NOMO-1 treated with dmso at 0.1 percent for 144 hours (cell line): ENCODE measurements around the gene GDPD5.
A peak's percentile ranks its signal among the peaks of the same experiment; 100 is the strongest.

ENCODE experiments used
- DNase-seq: peaks from one replicate; lab custom pipeline; 2025; ENCODE audit not compliant: unreplicated experiment; lab: John Stamatoyannopoulos, UW

The GDPD5 gene

DNA sequence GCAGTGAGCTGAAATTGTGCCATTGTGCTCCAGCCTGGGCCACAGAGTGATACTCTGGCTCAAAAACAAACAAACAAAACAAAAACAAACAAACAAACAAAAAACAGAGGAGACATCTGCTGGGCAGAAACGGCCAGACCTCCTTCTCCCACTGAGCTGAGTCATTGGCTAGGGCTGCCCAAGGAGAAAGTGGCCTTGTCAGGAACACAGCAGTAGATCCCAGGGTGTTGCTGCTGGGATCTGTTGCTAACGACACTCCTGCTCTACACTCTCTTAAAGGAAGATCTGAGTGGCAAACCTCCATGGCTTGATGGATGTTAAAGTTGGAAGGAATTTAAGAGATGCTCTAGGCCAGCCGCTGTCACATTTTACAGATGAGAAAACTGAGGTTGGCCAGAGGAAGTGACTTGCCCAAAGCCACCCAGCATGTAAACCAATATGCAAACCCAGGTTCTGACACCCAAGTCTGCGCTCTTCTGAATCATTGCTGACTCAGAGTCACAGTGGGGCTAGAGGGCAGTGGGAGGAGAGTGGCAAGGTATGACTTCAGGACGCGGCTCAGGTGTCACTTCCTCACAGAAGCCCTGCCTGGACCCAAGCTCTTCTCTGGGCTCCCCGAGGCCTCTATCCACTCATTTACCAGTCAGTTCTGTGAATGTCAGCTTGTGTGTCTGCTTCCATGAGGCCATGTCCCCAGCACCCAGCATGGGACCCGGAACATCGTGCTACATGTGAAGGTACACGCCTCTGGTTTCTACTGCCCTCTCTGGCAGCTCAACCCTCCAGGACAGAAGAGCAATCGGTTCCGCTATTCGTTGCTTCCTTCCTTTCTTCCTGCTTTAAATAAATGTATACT is 11.3 kb upstream of the GDPD5 start:
- peak; percentile 62 for DNase-seq

DNA sequence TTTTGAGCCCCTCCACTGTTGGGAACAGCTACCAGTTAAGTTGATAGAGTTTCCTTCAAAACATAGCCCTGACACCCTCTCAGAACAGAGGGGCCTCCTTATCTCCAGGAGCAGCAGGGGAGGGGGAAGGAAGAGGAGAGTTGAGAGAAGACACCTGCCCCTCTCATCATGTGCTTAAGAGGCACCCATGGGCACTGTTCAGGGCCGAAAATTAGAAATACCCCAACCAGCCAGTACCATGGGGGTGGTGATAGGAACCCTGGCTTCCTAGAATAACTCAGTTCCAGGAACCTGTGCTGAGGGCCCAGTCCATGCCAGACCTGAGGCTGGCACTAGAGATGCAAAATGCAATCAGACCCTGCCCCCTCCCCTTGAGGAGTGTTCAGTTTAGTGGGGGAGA is 9.3 kb upstream of the GDPD5 start:
- DNase-seq: no peak

DNA sequence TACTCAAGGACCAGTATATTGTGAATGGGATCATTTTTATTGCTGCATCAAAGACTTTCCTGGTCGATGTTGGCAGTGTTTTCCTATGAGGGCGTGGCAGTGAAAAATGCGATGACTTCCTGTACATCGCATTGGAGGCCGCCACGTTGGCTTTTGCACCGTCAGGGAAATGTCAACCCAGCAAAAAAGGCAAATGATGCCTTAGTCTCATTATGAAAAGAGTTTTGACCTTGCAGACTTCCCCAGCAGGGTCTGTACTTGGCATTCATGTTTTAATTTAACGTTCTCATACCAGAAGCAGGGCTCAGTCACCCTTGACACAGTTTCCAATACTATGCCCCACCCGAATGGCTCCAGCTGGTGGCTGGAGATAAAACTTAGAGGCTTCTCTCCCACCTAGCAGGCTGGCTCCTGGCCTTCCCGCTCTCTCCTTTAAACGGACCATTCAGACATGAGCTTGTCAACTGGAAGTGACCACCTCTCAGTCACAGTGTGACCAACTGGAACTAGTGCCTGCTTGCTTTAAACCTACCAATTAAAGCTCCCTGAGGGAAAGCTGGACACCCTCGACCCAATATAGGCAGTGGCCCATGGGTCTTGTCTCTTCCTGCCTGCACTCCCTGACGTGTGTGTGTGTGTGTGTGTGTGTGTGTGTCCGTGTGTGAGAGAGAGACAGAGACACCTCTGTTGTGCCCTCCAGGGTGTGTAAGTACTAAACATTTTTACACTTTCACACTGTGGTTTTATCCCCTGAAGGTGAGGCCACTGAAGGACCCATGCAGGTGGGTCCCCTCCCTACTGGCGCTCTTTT is 8.7 kb upstream of the GDPD5 start:
- no peak for DNase-seq

DNA sequence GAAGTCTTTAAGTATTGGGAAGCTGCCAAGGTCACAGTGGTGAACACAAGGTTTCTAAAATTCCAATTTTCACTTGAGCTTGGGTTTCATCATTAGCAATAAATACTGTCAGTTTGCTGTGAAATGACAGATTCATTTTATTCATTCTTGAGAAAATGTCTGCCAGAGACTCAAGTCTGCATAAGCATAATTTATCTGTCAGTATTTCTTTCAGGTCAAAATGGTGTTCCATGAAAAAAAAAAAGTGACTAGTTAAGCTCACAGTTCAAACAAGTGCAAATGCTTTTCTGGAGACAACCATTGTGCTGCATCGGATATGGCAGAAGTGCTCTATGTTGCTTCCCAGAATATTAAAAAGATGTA is 8.1 kb upstream of the GDPD5 start:
- DNase-seq: no peak

DNA sequence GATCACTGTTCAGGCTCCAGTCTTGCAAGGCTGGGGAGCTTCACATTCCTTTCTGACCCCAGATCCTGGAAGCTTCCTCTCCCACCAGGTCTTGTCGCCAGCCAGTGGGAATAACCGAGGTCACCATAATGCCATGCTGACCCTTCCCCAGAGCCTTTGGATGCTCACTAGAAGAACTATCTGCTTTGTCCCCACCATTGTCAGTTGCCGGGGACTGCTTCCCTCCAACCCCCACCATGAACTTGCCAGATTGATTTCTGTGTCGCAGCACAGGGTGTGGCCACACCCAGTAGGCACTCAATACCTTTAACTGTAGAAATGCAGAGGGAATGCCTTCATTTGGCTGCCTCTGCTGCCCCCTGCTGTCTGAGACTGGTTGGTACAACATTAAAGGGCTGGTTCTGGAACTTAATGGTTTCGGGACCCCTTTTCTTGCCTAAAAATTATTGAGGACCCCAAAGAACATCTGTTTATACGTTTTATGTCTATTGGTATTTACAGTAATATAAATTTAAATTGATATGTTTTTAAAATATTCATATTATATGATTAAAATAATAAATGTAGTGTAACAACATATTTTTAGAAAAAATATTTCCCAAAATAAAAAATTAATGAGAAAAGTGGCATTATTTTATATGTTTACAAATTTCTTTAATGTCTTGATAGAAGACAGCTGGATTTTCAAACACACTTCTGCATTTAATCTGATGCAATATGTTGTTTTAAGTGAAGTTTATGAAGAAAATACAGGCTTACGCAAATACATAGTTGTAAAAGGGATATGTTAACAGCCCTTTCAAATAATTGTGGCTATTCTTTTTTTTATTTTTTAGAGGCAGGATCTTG is 6.7 kb upstream of the GDPD5 start:
- DNase-seq: peak; percentile 68

DNA sequence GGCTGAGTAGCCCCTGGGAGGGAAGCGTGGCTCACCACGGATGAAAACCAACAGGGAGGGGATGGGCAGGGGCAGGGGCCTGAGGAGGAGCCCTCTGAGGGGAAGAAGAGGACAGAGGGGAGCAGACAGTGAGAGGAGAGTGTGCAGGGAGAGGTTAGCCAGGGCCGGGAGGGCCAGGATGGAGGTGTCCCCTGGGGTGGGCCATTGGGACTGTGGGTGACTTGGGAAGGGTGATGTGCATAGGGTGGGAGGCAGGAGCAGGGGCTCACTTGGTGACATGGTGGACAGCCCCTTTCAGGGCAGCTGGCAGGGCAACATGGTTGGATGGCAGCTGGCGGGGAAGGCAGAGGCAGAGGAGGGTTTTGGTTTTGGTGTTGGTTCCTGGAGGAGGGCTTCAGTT is 5.6 kb upstream of the GDPD5 start:
- no peak for DNase-seq

DNA sequence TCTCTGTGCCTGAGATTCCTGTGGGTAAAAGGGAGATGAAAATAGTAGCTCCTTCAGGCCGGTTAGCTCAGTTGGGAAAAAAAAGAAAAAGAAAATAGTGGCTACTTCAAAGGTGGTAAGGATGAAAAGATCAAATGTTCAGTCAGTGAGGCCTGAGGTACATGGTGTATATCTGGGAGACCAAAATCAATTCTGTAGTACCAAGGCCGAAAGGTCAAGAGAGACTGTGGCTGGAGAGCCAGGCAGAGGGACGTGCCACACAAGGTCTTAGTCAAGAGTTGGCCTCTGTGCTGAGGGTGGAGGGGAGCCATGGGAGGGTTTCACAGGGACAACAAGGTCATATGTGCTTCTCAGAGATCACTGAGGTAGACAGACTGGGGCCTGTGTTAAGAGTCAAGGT is 4.8 kb upstream of the GDPD5 start:
- DNase-seq: no peak

DNA sequence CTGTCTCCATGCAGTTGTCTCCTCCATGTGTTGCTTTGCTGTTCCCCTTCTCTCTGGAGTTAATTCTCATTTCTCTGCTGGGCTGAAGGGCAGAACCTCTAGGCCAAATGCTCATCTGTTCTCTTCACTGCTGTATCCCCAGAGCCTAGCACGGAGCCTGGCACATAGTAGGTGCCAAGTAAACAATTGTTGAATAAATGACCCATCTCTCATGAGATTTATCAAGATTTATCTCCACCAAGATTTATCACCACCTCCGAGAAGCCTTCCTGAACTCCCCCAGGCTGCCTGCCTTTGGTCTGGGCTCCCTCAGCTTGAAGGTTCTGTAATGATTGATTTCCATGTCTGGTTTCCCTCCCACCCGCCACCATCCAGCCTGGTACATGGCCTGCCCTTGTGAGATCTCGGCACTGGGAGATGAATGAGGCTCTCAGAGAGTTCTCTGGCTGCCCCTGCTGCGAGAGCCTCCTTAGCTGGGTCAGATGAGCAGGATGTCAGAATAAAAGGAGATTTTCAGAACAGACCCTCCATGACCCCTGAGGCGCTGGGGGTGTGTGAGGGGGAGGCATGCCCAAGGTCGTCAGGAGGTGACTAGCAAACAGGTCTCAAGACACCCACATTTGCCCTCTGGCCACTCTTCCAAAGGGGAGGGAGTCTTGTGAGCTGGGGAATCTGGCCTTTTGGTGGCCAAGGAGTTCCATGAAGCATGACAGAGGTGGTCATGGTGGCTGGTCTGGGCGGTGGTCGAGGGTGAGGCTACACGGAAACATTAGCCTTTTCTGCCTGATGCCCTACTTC is 2.4 kb upstream of the GDPD5 start:
- DNase-seq: no peak

DNA sequence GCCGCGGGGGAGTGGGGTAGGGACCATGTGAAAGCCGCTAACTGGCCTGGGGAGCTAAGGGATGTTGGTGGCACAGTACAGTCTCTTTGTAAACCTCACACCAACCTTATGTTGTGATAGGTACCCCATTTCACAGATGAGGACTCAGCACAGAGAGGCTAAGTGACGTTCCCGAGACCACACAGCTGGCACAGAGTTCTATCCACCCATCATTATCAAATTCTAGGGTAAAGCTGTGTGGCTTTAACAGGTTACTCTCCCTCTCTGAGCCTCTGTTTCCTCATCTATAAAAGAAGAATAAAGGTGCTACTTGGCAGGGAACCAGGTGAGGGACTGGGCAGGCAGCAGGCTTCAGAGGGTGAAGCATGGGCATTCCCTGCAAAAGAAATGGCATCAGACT is 1.4 kb upstream of the GDPD5 start:
- DNase-seq: no peak

DNA sequence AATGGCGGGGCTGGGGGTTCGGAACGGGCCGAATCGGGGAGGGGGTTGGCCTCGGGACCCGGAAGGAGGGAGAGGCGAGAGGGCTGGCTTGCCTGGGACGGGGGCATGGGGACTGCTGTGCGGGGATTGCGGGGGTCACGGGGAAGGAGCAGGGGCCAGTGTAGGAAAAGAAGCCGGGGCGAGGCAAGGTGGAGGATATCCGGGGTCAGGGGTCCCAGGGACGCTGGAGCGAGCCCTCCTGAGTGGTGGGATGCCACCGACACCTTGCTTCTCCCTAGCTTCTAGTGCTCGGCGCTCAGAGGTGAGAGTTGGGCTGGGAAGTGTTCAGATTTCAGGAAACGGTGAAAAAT is 426 bp upstream of the GDPD5 start:
- DNase-seq: no peak

DNA sequence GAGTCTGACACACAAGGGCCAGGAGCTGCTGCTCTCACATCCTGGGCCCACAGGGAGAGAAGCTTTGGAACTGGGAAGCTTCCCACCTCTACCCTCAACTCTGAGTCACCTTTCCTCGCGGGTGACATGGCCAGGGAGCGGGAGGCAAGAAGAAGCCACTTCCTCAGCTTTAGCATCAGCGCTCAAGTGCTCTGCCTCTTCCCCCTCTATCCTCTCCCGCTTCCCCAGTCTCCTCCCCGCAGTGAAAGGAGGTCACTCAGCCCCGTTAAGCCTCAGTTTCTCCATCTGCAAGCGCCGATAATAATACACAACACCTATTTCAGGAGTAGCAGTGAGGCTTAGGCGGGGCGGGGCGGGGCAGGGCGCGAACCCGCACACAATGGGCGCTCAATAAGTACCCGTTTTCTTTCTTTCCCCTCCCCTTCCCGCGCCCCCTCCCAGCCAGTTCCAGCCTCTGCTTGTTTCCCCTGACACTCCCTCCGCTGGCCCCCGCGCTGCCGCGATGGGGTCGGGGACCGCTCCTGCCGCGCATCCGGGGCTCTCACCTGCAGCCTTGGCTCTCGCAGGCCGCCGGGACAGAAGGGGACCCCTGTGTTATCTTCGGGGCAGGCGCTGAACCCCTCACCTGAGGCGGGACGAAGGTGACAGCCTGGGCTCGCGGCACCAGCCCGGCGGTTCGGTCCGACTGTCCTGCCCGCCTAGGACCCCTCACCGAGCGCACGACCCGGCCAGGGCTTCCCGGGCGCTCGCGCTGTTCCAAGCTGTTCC is 892 bp downstream of the GDPD5 start:
- DNase-seq: no peak

DNA sequence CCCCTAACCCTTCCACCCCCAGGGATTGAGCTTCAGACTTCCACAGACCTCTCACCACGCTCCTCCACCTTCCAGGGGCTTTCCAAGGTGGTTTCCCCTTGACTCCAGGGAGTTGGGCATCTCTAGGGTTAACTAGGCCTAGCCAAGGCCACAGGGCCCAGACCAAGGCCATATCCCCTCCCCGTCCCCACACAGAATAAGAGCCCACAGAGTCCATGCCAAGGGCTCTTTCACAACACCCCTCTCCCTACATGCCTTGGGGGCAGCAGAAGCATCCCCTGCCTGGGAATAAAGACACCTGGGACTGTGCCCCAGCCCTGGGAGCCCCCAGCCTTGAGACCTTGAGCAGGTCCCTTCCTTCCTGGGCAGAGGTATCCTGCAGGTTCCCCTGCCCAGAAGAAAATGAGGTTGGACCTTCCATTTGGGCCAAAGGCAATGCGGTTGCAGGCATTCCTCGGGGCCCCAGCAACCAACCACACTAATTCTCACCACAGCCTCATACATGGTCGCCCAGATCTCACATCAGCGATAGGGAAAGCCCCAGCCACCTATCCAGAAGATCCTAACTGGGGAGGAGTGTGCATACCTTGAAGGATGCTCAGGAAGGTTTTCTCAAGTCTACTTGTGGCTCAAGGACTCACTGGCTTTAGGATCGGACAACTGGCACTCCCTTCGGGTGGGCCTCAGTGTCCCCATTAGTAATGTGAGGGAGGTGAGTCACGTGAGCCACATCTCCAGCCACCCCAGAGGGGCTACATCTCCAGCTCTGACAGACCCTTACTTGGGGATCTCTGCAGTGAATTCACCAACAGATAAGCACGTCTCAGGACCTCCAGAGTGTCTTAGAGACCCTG is 1.7 kb downstream of the GDPD5 start:
- no peak for DNase-seq

DNA sequence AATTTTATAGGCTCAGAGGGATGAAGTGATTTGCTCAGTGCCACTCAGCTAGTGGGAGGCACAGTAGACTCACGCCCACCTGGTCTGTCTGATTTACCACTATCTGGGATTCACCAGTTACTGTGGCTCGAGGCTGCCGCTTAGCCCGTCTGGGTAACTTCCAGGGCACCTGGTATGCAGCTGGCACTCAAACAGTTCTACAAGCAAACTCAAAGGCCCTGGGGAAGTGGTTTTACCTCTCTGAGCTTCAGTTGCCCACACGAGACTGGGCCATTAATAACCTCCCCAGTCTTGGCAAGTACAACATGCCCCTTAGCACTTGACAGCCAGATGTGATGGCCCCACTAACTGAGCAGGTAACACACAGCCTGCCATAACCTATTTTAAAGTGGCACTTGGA is 2.6 kb downstream of the GDPD5 start:
- no peak for DNase-seq

DNA sequence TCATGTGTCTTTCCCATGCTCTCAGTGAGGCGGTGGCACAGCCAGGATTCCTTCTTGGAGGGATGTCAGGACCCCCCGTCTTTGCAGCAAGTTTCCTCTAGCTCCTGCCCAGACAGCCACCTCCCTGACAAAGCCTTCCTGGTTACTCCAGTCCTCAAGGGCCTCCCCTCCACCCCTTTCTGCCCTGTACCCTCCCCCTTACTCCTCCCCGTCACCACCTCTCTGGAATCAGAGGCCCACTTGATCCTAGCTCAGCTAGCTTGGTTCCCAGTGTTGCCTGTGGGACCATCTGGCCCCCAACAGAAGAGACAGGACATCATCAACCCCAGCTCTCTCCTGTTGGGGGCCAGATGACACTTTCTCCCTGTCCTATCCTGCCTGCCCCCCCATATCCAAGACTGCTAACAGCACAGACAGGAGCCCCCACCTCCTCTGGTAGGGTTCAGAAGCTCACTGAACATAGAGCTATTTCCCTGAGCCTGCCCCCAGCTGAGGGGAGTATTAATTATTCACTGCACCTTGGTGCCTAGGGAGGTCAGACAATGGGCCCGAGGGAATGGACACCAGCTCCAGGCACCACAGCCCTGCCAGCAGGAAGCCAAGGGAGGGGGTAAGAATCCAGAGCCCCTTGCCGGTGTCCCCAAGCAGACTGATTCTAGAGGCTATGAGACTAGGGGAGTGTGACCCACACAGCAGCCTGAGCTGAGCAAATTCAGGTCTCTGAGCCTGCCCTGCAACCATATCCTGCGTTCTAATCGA is 3.3 kb downstream of the GDPD5 start:
- DNase-seq: no peak

DNA sequence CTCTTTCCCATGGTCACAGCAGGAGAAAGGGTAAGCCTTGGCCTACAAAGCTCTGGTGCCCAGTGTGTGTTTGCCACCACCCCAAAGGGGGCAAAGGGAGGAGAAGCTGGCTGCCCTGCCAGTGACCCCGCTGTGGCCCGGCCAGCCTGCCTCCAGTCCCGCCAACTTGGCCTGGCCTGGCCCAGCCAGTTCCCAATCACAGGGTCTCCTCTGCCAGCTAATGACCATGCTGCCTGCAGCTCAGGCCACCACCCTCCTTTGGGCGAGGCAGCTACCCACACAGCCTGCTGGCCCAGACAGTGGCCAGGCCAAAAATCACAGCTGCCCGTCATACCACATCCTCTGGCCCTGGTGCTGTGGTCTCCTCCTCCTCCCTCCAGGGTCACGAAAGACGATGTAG is 5.1 kb downstream of the GDPD5 start:
- DNase-seq: no peak

DNA sequence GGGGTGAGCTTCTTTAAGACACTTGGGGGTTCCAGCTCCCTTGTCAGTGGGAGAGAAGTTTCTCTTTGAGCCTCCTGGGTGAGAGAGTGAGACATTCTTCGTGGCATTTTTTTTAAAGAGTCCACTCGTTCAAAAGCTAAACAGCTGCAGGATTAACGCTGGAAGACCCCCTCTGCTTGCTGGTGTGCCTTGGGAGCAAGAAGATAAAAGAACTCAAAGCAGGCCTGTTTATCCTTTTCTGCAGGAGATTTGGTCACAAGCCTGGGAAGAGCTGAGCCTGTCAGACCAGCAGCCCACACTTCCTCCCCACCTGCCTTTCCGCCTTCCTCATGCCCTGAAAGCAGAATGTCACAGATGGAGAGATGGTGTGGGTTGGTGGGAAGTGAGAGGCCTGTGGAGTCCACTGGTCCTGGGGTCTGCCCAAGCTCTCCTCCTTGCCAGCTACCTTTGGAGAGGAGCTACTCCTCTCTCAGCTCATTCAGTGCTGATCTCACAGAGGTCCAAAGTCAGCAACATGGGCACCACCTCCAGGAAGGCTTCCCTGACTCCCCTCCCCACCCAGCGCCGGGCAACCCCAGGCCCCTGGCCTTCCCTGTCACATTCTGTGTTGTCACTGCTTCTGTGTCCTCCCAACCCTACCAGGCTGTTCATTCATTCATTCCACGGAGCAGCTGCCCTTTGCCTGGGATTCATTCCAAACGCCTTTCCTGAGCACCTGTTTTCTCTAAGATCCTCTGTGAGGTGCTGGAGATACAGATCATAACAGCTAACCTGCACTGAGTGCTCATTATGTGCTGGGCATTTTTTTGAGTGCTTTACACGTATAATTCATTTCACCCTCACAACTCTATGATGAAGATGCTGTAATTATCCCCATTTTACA is 6.7 kb downstream of the GDPD5 start:
- no peak for DNase-seq

DNA sequence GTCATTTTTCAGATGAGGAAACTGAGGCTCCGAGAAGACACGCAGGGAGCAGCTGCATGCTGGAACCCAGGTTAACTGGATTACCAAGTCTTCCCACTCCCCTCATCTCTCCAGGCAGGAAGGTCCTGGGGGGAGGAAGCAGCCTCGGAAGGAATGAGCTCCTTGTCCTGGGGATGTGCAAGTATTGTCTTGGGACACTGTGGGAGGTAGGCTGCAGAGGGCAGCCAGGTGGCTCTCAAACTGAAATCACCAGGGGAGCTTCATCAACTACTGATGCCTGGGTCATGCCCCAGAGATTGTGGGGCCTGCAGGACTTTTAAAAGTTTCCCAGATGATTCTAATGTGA is 7.6 kb downstream of the GDPD5 start:
- DNase-seq: no peak

DNA sequence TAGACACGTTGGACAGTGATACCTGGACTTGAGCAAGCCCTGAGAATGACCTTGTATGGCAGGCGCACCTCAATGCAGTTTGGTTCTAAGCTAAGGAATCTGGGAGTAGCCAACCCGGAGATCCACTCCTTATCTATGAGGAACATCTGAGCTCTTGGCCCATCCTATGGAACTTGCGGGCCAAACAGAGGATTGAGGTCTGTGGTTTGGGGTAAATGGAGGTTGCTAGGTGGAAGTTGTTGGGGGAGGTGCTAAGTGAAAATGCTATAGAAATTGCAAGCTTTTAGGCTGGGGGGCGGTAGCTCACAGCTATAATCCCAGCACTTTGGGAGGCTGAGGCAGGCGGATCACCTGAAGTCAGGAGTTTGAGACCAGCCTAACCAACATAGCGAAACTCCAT is 8.9 kb downstream of the GDPD5 start:
- DNase-seq: no peak
